Measurements from ENCODE around the gene LUM. TPM values are rescaled to one million over a fixed set of nuclear protein-coding genes. Genes with fewer than 3 reads are reported as not detected.

LUM gene
- total RNA-seq, 1 experiment from 2014 or later, result 0.23 TPM

- ChIA-PET POLR2A (no interaction called here), CTCF (interaction anchor here (0.6 kb wide), 1 partner anchor 1452 kb away, joined by 4 read pairs; no protein-coding TSS in a partner anchor)
- ATAC-seq, result no peak
- DNase-seq (ENCODE audit: low read depth, low spot score), result no peak
- TF ChIP-seq REST (IDR thresholded peaks at IDR 0.05; ENCODE audit: insufficient read depth in 1 of 2, low read depth in 2 of 2, low read length in 1 of 2) (no peak), TCF7L2 (IDR thresholded peaks at IDR 0.05; ENCODE audit: low read depth, low read length) (no peak), POLR2AphosphoS5 (IDR thresholded peaks at IDR 0.05; ENCODE audit: low read depth, low read length) (no peak), CTCF (IDR thresholded peaks at IDR 0.05) (no peak), SIN3A (IDR thresholded peaks at IDR 0.05; ENCODE audit: borderline replicate concordance, insufficient read depth, low read depth, low read length) (no peak)
- Histone ChIP-seq H3K36me3 (ENCODE audit: control insufficient read depth, insufficient read depth, low read length) (no peaks in the 10 kb centered on the region), H3K27me3 (ENCODE audit: control insufficient read depth, insufficient read depth, low read length) (no peaks in the 10 kb centered on the region), H3K27ac (ENCODE audit: low read length) (no peak overlapping the region), H3K9me3 (ENCODE audit: control insufficient read depth, insufficient read depth, low read depth, low read length) (no peaks in the 10 kb centered on the region), H3K4me1 (ENCODE audit: control insufficient read depth, insufficient read depth, low read length) (no peaks in the 10 kb centered on the region), H3K4me3 (ENCODE audit: low read depth in 2 of 2, low read length in 2 of 2) (no peak overlapping the region)
- intact Hi-C loops (cut with micrococcal nuclease; ENCODE audit: unreplicated experiment), result no loop called here
- in situ Hi-C loops (cut with HindIII; ENCODE audit: low pct_unique_long_range_greater_than_20kb, low sequenced_read_pairs), result no loop called here
- BruUV-seq (replicated peaks), result no TSS peak
Measured at GRCh38 chr12:91074154-91074709, 37.1 kb downstream of the LUM start.

GRCh38 chr12:91073426-91073825 is 37.9 kb downstream of the LUM start:
- ATAC-seq (no peak), DNase-seq (ENCODE audit: low read depth, low spot score) (no peak)
- intact Hi-C loops (cut with micrococcal nuclease; ENCODE audit: unreplicated experiment) (no loop called here), in situ Hi-C loops (cut with HindIII; ENCODE audit: low pct_unique_long_range_greater_than_20kb, low sequenced_read_pairs) (no loop called here)
- H3K27me3 ChIP-seq (ENCODE audit: control insufficient read depth, insufficient read depth, low read length), result no peaks in the 10 kb centered on the region
- H3K9me3 ChIP-seq (ENCODE audit: control insufficient read depth, insufficient read depth, low read depth, low read length), result no peaks in the 10 kb centered on the region
- POLR2A ChIA-PET, result no interaction called here
- CTCF ChIA-PET, result no interaction called here
- no peaks in the 10 kb centered on the region for H3K4me1 ChIP-seq (ENCODE audit: control insufficient read depth, insufficient read depth, low read length)
- H3K27ac ChIP-seq (ENCODE audit: low read length), result no peak overlapping the region
- no peak for TF ChIP-seq POLR2AphosphoS5 (IDR thresholded peaks at IDR 0.05; ENCODE audit: low read depth, low read length)
- no peak for TF ChIP-seq REST (IDR thresholded peaks at IDR 0.05; ENCODE audit: insufficient read depth in 1 of 2, low read depth in 2 of 2, low read length in 1 of 2)
- TF ChIP-seq CTCF (IDR thresholded peaks at IDR 0.05), result no peak
- BruUV-seq (replicated peaks), result no TSS peak
- no peaks in the 10 kb centered on the region for H3K36me3 ChIP-seq (ENCODE audit: control insufficient read depth, insufficient read depth, low read length)
- no peak overlapping the region for H3K4me3 ChIP-seq (ENCODE audit: low read depth in 2 of 2, low read length in 2 of 2)

Measured in Panc1 (cell line).